Measurements from ENCODE around the gene CLK3. TPM values are rescaled to one million over a fixed set of nuclear protein-coding genes. Genes with fewer than 3 reads are reported as not detected.
A peak's percentile ranks its signal among the peaks of the same experiment; 100 is the strongest.
"Not testable (repeated sequence)": the region's sequence is repeated elsewhere in the genome, so short reads cannot be mapped to it uniquely, and the experiment has no call there.

CLK3 gene
- total and polyA plus RNA-seq, 8 donors = 23.1 to 89.9 (median 29.8) TPM

GRCh38 chr15:74656935-74657535 lies 41.4 kb downstream of the CLK3 start:
- WGBS, 2 donors = 49 to 66% methylated on average over 6 of the region's 6 CpGs
- H3K36me3 ChIP-seq = no peaks in the 10 kb centered on the region
- no peaks in the 10 kb centered on the region for H3K27me3 ChIP-seq
- no peak for DNase-seq
- FAIRE-seq = no peak
- H3K4me1 ChIP-seq = peaks cover 4 to 18% (median 18%) of the 10 kb centered on the region in 3 donors
- H3K9me3 ChIP-seq = no peaks in the 10 kb centered on the region
- H3K4me3 ChIP-seq = no peak overlapping the region
- intact Hi-C loops (cut with DNase I) = no loop called here
- no peak for TF ChIP-seq CTCF (IDR thresholded peaks at IDR 0.05)
- ATAC-seq = peak in 1 of 4 donors; percentile 38
- H3K27ac ChIP-seq = no peak overlapping the region

- Histone ChIP-seq H3K4me3 (no peak overlapping the region), H3K27me3 (no peaks in the 10 kb centered on the region), H3K27ac (no peak overlapping the region), H3K4me1 (peaks cover 4 to 23% (median 22%) of the 10 kb centered on the region in 3 donors), H3K36me3 (no peaks in the 10 kb centered on the region), H3K9me3 (no peaks in the 10 kb centered on the region)
- TF ChIP-seq CTCF (IDR thresholded peaks at IDR 0.05) = no peak
- intact Hi-C loops (cut with DNase I) = no loop called here
- ATAC-seq (no peak), DNase-seq (no peak), FAIRE-seq (no peak)
- WGBS, 2 donors = 49 to 71% methylated on average over 3 of the region's 3 CpGs
These were observed 42.2 kb downstream of the CLK3 start for GRCh38 chr15:74657846-74658245.

DNA sequence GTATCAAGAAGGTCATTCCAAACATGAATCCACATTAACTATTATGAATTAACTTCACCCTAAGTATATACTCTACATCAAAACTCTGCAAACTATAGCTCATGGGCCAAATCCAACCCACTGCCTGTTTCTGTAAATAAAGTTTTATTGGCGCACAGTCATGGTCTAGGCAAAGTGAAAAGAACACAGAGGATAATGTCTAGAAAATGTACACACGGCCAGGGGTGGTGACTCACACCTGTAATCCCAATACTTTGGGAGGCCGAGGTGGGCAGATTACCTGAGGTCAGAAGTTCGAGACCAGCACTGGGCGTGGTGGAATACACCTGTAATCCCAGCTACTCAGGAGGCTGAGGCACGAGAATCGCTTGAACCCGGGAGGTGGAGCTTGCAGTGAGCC lies 45.6 kb downstream of the CLK3 start:
- intact Hi-C loops (cut with DNase I); DNase-seq; H3K27ac ChIP-seq; ATAC-seq; FAIRE-seq; H3K9me3 ChIP-seq; H3K4me3 ChIP-seq; H3K36me3 ChIP-seq; H3K27me3 ChIP-seq: not testable (repeated sequence)
- 94 to 98% methylated on average over 8 of the region's 8 CpGs for WGBS, 2 donors
- peaks cover 16 to 34% (median 23%) of the 10 kb centered on the region in 3 donors for H3K4me1 ChIP-seq

- 41 to 49% methylated on average over 4 of the region's 4 CpGs for WGBS, 2 donors
- no peaks in the 10 kb centered on the region for H3K27me3 ChIP-seq
- no peak overlapping the region for H3K27ac ChIP-seq
- no peak for FAIRE-seq
- no peak for TF ChIP-seq CTCF (IDR thresholded peaks at IDR 0.05)
- H3K9me3 ChIP-seq = no peaks in the 10 kb centered on the region
- no peak for DNase-seq
- H3K4me1 ChIP-seq = peaks cover 16 to 31% (median 23%) of the 10 kb centered on the region in 3 donors
- H3K4me3 ChIP-seq = no peak overlapping the region
- intact Hi-C loops (cut with DNase I) = no loop called here
- H3K36me3 ChIP-seq = no peaks in the 10 kb centered on the region
- peak; percentile 51 to 79 (median 64) for ATAC-seq
These were observed 46.6 kb downstream of the CLK3 start for GRCh38 chr15:74662064-74662860.

DNA sequence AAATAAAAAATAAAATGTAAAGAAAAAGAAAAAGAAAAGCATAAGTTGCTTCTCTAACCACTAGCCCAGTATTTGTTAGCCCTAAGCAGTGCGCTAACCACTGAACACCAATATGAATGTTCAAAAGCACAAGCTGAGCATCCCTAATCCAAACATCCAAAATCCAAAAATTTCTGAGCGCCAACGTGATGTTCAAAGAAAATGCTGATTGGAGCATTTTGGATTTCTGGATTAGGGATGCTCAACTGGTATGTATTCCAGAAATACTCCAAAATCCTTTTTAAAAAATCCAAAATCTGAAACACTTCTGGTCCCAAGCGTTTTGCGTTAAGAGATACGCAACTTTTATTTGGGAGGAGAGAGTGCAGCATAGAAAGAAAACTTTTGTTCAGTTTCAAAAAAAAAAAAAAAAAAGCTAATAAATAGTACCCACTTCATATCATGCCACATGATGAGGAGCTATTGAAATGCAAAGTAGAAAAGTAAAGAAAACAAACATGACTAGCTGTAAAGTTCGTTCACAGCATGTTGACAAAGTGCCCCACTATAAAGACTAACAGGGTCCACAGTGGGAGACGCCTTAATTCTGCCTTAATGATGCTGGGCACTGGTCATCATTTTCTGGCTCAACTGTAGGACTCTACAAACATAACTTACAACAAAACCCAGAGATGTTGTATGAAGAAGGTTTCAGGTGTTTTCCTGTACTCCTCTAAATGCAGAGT lies 47.8 kb downstream of the CLK3 start:
- WGBS, 2 donors = 89 to 93% methylated on average over 8 of the region's 8 CpGs
- peak overlapping the region in 2 of 4 donors; percentile 28 to 63 for H3K27ac ChIP-seq

More for the DNA sequence above, 47.8 kb downstream of the CLK3 start:
- H3K27me3 ChIP-seq = no peaks in the 10 kb centered on the region
- no peak for FAIRE-seq
- H3K36me3 ChIP-seq = peaks cover 0 to 3% (median 0%) of the 10 kb centered on the region in 3 donors
- H3K4me1 ChIP-seq = peaks cover 16 to 30% (median 23%) of the 10 kb centered on the region in 3 donors
- no peaks in the 10 kb centered on the region for H3K9me3 ChIP-seq
- intact Hi-C loops (cut with DNase I) = no loop called here
- TF ChIP-seq CTCF (IDR thresholded peaks at IDR 0.05) = no peak
- no peak for DNase-seq
- H3K4me3 ChIP-seq = no peak overlapping the region
- ATAC-seq = no peak

Measured in pancreas (tissue), 10 donors.